ENCODE results near the gene TRA2B. TPM values are rescaled to one million over a fixed set of nuclear protein-coding genes. Genes with fewer than 3 reads are reported as not detected.

TRA2B gene
- total RNA-seq, 1 experiment from 2014 or later, result 236 TPM

DNA sequence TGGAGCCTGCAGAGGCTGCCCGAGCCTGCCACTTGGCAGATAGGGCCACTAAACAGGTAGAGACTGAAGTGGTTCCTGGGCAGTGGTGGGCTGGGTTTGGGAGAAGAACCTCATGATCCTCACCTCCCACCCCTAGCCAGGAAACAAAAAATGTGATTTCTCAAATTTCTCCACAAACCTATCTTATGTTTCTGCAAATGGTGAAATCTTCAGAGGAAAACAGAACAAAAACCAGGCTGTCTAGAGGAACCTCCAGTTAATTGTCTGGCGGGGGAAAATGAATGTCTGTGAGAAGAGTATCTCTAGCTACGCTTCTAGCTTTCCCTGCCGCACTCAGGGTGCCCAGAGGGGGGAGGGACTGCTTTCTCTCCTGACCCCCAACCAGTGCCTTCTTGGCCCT is 55.9 kb downstream of the TRA2B start (continued):
- TF ChIP-seq, protein P1, sequence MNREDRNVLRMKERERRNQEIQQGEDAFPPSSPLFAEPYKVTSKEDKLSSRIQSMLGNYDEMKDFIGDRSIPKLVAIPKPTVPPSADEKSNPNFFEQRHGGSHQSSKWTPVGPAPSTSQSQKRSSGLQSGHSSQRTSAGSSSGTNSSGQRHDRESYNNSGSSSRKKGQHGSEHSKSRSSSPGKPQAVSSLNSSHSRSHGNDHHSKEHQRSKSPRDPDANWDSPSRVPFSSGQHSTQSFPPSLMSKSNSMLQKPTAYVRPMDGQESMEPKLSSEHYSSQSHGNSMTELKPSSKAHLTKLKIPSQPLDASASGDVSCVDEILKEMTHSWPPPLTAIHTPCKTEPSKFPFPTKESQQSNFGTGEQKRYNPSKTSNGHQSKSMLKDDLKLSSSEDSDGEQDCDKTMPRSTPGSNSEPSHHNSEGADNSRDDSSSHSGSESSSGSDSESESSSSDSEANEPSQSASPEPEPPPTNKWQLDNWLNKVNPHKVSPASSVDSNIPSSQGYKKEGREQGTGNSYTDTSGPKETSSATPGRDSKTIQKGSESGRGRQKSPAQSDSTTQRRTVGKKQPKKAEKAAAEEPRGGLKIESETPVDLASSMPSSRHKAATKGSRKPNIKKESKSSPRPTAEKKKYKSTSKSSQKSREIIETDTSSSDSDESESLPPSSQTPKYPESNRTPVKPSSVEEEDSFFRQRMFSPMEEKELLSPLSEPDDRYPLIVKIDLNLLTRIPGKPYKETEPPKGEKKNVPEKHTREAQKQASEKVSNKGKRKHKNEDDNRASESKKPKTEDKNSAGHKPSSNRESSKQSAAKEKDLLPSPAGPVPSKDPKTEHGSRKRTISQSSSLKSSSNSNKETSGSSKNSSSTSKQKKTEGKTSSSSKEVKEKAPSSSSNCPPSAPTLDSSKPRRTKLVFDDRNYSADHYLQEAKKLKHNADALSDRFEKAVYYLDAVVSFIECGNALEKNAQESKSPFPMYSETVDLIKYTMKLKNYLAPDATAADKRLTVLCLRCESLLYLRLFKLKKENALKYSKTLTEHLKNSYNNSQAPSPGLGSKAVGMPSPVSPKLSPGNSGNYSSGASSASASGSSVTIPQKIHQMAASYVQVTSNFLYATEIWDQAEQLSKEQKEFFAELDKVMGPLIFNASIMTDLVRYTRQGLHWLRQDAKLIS (CRISPR knock-in tag; IDR thresholded peaks at IDR 0.05; ENCODE audit: borderline replicate concordance), result no peak

DNA sequence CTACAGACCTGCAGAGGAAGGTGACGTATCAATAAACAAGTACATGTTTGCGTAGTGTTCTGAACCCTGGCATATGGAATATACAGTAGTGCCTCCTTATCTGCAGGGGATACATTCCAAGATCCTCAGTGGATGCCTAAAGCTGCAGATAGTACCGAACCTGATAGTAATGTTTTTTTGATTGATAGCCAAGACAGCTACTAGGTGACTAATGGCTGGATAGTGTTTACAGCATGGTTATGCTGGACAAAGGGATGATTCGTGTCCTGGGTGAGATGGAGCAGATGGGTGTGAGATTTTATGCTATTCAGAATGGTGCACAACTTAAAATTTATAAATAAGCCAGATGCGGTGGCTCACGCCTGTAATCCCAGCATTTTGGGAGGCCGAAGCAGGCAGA is 57.2 kb downstream of the TRA2B start:
- H3K27ac Mint-ChIP-seq, result no peak overlapping the region
- no peaks in the 10 kb centered on the region for H3K9me3 Mint-ChIP-seq
- H3K36me3 Mint-ChIP-seq, result no peaks in the 10 kb centered on the region
- CTCF ChIA-PET, result interaction anchor here (0.7 to 2.0 kb wide), 8 partner anchors 15 to 220 kb away, joined by 4 to 12 read pairs (median 5); no protein-coding TSS in a partner anchor
- ATAC-seq (no peak), DNase-seq (ENCODE audit: low spot score) (no peak)
- H3K4me1 Mint-ChIP-seq, result peaks cover 5% of the 10 kb centered on the region
- no peak overlapping the region for H3K4me3 Mint-ChIP-seq
- TF ChIP-seq ZNF423 (CRISPR knock-in tag; IDR thresholded peaks at IDR 0.05), result no peak
- no peak for TF ChIP-seq ETV6 (CRISPR knock-in tag; IDR thresholded peaks at IDR 0.05)
- TF ChIP-seq CREM (CRISPR knock-in tag; IDR thresholded peaks at IDR 0.05), result no peak
- TF ChIP-seq, protein P2, sequence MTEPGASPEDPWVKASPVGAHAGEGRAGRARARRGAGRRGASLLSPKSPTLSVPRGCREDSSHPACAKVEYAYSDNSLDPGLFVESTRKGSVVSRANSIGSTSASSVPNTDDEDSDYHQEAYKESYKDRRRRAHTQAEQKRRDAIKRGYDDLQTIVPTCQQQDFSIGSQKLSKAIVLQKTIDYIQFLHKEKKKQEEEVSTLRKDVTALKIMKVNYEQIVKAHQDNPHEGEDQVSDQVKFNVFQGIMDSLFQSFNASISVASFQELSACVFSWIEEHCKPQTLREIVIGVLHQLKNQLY (CRISPR knock-in tag; IDR thresholded peaks at IDR 0.05), result no peak
- TF ChIP-seq SP1 (CRISPR knock-in tag; conservative IDR thresholded peaks at IDR 0.05), result no peak
- no peak for TF ChIP-seq RORB (CRISPR knock-in tag; IDR thresholded peaks at IDR 0.05)
- TF ChIP-seq, protein P3, sequence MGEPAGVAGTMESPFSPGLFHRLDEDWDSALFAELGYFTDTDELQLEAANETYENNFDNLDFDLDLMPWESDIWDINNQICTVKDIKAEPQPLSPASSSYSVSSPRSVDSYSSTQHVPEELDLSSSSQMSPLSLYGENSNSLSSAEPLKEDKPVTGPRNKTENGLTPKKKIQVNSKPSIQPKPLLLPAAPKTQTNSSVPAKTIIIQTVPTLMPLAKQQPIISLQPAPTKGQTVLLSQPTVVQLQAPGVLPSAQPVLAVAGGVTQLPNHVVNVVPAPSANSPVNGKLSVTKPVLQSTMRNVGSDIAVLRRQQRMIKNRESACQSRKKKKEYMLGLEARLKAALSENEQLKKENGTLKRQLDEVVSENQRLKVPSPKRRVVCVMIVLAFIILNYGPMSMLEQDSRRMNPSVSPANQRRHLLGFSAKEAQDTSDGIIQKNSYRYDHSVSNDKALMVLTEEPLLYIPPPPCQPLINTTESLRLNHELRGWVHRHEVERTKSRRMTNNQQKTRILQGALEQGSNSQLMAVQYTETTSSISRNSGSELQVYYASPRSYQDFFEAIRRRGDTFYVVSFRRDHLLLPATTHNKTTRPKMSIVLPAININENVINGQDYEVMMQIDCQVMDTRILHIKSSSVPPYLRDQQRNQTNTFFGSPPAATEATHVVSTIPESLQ (CRISPR knock-in tag; IDR thresholded peaks at IDR 0.05), result no peak
- TF ChIP-seq GTF2I (CRISPR knock-in tag; conservative IDR thresholded peaks at IDR 0.05), result no peak
- TF ChIP-seq NR2C2 (CRISPR knock-in tag; IDR thresholded peaks at IDR 0.05), result no peak
- TF ChIP-seq, protein P4, sequence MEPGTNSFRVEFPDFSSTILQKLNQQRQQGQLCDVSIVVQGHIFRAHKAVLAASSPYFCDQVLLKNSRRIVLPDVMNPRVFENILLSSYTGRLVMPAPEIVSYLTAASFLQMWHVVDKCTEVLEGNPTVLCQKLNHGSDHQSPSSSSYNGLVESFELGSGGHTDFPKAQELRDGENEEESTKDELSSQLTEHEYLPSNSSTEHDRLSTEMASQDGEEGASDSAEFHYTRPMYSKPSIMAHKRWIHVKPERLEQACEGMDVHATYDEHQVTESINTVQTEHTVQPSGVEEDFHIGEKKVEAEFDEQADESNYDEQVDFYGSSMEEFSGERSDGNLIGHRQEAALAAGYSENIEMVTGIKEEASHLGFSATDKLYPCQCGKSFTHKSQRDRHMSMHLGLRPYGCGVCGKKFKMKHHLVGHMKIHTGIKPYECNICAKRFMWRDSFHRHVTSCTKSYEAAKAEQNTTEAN (CRISPR knock-in tag; IDR thresholded peaks at IDR 0.05), result no peak
- TF ChIP-seq ESRRA (CRISPR knock-in tag; IDR thresholded peaks at IDR 0.05; ENCODE audit: borderline replicate concordance), result no peak
- TF ChIP-seq, protein P5, sequence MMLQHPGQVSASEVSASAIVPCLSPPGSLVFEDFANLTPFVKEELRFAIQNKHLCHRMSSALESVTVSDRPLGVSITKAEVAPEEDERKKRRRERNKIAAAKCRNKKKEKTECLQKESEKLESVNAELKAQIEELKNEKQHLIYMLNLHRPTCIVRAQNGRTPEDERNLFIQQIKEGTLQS (CRISPR knock-in tag; conservative IDR thresholded peaks at IDR 0.05), result no peak
- TF ChIP-seq, protein P6, sequence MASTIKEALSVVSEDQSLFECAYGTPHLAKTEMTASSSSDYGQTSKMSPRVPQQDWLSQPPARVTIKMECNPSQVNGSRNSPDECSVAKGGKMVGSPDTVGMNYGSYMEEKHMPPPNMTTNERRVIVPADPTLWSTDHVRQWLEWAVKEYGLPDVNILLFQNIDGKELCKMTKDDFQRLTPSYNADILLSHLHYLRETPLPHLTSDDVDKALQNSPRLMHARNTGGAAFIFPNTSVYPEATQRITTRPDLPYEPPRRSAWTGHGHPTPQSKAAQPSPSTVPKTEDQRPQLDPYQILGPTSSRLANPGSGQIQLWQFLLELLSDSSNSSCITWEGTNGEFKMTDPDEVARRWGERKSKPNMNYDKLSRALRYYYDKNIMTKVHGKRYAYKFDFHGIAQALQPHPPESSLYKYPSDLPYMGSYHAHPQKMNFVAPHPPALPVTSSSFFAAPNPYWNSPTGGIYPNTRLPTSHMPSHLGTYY (CRISPR knock-in tag; IDR thresholded peaks at IDR 0.05), result no peak
- no peak for TF ChIP-seq NFE2L1 (CRISPR knock-in tag; IDR thresholded peaks at IDR 0.05)
- TF ChIP-seq, protein P7, sequence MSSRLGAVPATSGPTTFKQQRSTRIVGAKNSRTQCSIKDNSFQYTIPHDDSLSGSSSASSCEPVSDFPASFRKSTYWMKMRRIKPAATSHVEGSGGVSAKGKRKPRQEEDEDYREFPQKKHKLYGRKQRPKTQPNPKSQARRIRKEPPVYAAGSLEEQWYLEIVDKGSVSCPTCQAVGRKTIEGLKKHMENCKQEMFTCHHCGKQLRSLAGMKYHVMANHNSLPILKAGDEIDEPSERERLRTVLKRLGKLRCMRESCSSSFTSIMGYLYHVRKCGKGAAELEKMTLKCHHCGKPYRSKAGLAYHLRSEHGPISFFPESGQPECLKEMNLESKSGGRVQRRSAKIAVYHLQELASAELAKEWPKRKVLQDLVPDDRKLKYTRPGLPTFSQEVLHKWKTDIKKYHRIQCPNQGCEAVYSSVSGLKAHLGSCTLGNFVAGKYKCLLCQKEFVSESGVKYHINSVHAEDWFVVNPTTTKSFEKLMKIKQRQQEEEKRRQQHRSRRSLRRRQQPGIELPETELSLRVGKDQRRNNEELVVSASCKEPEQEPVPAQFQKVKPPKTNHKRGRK (CRISPR knock-in tag; IDR thresholded peaks at IDR 0.05; ENCODE audit: borderline replicate concordance), result no peak
- H3K27me3 Mint-ChIP-seq (ENCODE audit: low read depth), result no peaks in the 10 kb centered on the region
- POLR2A ChIA-PET, result interaction anchor here (0.9 kb wide), 1 partner anchor 51 kb away, joined by 6 read pairs; no protein-coding TSS in a partner anchor
